ENCODE data around the gene RAD51B. TPM values are rescaled to one million over a fixed set of nuclear protein-coding genes. Genes with fewer than 3 reads are reported as not detected.

Gene RAD51B
- total RNA-seq, 1 experiment from 2014 or later, result 13.3 TPM

DNA sequence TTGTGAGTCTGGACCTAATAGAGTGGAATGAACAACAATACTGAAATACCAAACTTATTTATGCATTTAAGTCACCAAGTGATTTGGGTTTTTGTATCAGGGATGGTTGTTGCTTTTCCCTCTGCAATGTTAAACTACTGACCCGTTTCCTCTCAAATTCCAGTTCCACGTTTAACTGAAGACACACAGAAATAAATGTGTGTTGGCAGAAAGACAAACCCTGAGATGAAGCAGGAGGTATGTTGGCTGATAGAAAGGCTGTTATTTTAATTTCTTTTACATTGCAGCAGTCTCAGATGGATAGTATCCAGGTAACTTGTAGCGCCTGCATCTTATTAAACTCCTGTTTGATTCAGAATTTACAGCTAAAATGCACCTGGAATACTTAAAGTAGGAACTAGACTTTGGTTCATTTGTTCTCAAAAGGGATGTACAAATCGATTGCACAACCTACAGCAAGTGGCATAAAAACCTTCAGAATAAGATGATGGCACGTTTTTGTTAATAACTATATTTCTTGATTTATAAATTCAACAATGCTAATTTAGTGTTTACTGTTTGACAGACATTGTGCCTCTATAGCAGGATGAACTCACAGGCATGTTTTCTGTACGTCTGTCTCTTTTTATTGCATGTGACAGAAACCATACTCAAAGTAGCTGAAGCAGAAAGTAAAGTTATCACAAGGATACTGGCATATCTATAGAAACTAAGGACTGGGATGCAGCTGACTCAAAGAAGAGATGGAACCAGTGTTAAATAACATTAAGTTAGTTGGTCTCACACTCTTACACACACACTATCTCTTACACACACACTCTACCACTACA lies 567.6 kb downstream of the RAD51B start:
- H3K4me3 ChIP-seq, result no peak overlapping the region
- no peak for DNase-seq
- peaks cover 6% of the 10 kb centered on the region; the same call in 1 of the 2 replicates for H3K4me1 ChIP-seq
- no peaks in the 10 kb centered on the region for H3K27me3 ChIP-seq
- no peak overlapping the region for H3K27ac ChIP-seq
- H3K9me3 ChIP-seq (replicated peaks), result no peaks in the 10 kb centered on the region
- H3K36me3 ChIP-seq, result no peaks in the 10 kb centered on the region

DNA sequence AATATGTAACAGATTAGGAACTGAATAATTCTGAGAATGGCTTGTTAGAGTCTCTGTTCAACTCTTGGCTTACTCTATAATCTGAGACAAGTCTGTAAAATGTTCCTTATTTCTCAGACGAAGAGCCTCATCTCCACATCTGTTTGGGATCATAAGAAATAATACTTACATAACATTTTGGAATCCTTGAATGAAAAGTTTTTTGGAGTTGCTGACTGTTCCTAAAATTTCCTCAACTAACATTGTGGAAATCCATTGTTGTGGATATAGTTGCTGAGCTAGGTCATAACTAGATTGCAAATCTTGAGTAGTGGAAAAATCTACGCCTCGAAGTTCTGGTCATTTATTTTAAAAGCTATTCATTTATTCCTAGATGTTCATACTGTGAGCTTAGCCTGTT lies 570.4 kb downstream of the RAD51B start:
- Histone ChIP-seq H3K27ac (no peak overlapping the region), H3K4me1 (no peaks in the 10 kb centered on the region), H3K9me3 (replicated peaks) (no peaks in the 10 kb centered on the region), H3K4me3 (no peak overlapping the region), H3K27me3 (no peaks in the 10 kb centered on the region), H3K36me3 (no peaks in the 10 kb centered on the region)
- DNase-seq, result no peak

GRCh38 chr14:68390741-68391140 lies 571.2 kb downstream of the RAD51B start:
- Histone ChIP-seq H3K27me3 (no peaks in the 10 kb centered on the region), H3K36me3 (no peaks in the 10 kb centered on the region), H3K4me3 (no peak overlapping the region), H3K4me1 (no peaks in the 10 kb centered on the region), H3K27ac (no peak overlapping the region), H3K9me3 (replicated peaks) (no peaks in the 10 kb centered on the region)
- no peak for DNase-seq

GRCh38 chr14:68391311-68392014 lies 571.9 kb downstream of the RAD51B start:
- Histone ChIP-seq H3K27me3 (no peaks in the 10 kb centered on the region), H3K4me1 (no peaks in the 10 kb centered on the region), H3K4me3 (no peak overlapping the region), H3K27ac (no peak overlapping the region), H3K36me3 (no peaks in the 10 kb centered on the region), H3K9me3 (replicated peaks) (no peaks in the 10 kb centered on the region)
- no peak for DNase-seq

DNA sequence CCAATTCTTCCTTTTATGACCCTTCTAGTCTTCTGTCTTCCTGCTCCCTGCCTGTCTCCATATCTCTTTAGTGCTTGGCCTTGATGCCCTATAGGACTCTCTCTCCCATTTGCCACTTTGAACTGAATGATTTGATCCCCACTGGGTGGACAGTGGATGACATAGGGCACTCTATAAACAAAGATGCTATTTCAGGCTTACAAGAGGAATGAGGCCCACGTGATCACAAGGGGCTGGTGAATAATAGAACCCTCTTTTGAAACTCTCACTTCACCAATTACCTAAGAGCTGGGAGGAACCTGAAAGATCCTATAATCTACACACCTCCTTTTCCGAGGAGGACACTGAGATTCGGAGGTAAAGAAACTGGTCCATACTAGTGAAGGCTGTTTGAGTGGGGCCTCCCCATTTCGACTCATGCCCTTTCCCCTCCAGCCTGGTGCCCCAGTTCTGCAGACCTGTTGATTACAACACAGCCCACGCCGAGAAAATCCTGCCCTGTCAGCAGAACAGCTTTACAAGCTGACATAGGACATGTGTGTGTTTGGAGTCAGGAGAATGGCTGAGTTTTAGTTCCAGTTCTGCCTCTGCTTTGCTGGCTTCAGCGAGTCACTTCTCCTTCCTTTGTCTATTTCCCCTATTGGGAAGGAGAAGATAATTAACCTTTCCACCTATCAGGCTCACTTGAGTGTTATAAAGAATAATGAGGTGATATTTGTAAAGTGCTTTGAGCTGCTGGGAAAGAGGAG lies 573.0 kb downstream of the RAD51B start:
- Histone ChIP-seq H3K27ac (no peak overlapping the region), H3K27me3 (no peaks in the 10 kb centered on the region)
- no peak for DNase-seq

GRCh38 chr14:68393259-68393658 lies 573.7 kb downstream of the RAD51B start:
- Histone ChIP-seq H3K4me3 (no peak overlapping the region), H3K27me3 (no peaks in the 10 kb centered on the region), H3K36me3 (no peaks in the 10 kb centered on the region), H3K9me3 (replicated peaks) (no peaks in the 10 kb centered on the region), H3K27ac (no peak overlapping the region), H3K4me1 (peaks cover 14% of the 10 kb centered on the region)
- no peak for DNase-seq

More for the DNA sequence above, 573.0 kb downstream of the RAD51B start:
- H3K4me1 ChIP-seq, result peaks cover 7% of the 10 kb centered on the region
- no peak overlapping the region for H3K4me3 ChIP-seq
- no peaks in the 10 kb centered on the region for H3K9me3 ChIP-seq (replicated peaks)
- H3K36me3 ChIP-seq, result no peaks in the 10 kb centered on the region

GRCh38 chr14:68394118-68394763 lies 574.7 kb downstream of the RAD51B start:
- Histone ChIP-seq H3K36me3 (no peaks in the 10 kb centered on the region), H3K4me3 (no peak overlapping the region), H3K27ac (no peak overlapping the region), H3K27me3 (no peaks in the 10 kb centered on the region), H3K4me1 (peaks cover 18% of the 10 kb centered on the region), H3K9me3 (replicated peaks) (no peaks in the 10 kb centered on the region)
- no peak for DNase-seq

- Histone ChIP-seq H3K27ac (no peak overlapping the region), H3K4me1 (peaks cover 21% of the 10 kb centered on the region), H3K9me3 (replicated peaks) (no peaks in the 10 kb centered on the region), H3K27me3 (no peaks in the 10 kb centered on the region), H3K4me3 (no peak overlapping the region), H3K36me3 (no peaks in the 10 kb centered on the region)
- no peak for DNase-seq
These were observed 575.2 kb downstream of the RAD51B start for GRCh38 chr14:68394764-68395143.

DNA sequence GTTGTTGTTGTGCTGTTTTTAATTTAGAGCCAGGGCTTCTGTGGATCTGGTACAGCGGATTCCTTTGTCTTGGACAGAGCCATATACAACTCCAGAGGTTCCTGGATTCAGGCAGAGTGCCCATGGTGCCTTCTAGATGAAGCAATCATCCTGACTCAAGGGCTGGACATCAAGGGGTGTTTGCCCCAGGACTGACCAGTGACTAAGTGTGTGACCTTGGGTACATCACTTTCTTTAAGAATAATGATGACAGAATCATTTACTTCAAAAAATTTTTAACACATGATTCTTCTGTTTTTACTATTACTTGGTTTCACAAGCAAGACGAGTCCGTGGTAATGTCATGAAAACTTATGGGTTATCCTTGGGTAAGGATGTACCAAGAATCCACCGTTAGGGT lies 576.0 kb downstream of the RAD51B start:
- Histone ChIP-seq H3K4me3 (no peak overlapping the region), H3K36me3 (no peaks in the 10 kb centered on the region), H3K27me3 (no peaks in the 10 kb centered on the region), H3K4me1 (peaks cover 30% of the 10 kb centered on the region), H3K27ac (no peak overlapping the region), H3K9me3 (replicated peaks) (no peaks in the 10 kb centered on the region)
- DNase-seq, result no peak

- Histone ChIP-seq H3K36me3 (no peaks in the 10 kb centered on the region), H3K4me3 (no peak overlapping the region), H3K27ac (no peak overlapping the region), H3K9me3 (replicated peaks) (no peaks in the 10 kb centered on the region), H3K27me3 (no peaks in the 10 kb centered on the region), H3K4me1 (peaks cover 34% of the 10 kb centered on the region)
- DNase-seq, result no peak
These were observed 576.9 kb downstream of the RAD51B start for GRCh38 chr14:68396461-68396860.

GRCh38 chr14:68397371-68397811 lies 577.8 kb downstream of the RAD51B start:
- Histone ChIP-seq H3K4me1 (peaks cover 34% of the 10 kb centered on the region), H3K4me3 (no peak overlapping the region), H3K27me3 (no peaks in the 10 kb centered on the region), H3K9me3 (replicated peaks) (no peaks in the 10 kb centered on the region), H3K27ac (peak overlapping the region; percentile 47; the same call in 1 of the 2 replicates), H3K36me3 (no peaks in the 10 kb centered on the region)
- no peak for DNase-seq

- no peaks in the 10 kb centered on the region for H3K9me3 ChIP-seq (replicated peaks)
- peak; percentile 69 to 72 for DNase-seq
- H3K4me1 ChIP-seq, result peaks cover 34% of the 10 kb centered on the region
- H3K36me3 ChIP-seq, result no peaks in the 10 kb centered on the region
- no peaks in the 10 kb centered on the region for H3K27me3 ChIP-seq
- H3K4me3 ChIP-seq, result no peak overlapping the region
- peak overlapping the region; percentile 47 for H3K27ac ChIP-seq
These were observed 578.2 kb downstream of the RAD51B start for GRCh38 chr14:68397822-68398221.

DNA sequence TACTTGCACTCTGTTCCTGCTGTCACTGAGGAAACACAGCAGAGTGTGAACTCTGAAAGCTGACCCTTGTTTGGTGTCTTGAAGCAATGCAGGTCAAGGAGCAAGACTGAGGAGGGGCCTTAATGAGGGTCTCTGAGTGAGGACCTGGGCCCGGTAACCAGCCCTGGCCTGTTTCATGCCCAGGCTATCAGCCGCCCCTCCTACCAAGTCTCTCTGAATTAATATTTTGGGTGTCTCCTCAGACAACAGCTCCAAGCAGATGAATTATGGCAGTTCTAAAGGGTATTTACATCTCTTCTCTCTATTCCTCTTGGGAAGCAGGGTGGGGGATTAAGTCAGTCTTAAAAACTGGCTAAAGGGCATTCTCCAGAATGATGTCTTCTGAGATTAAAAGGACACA lies 578.8 kb downstream of the RAD51B start:
- Histone ChIP-seq H3K4me1 (peaks cover 34% of the 10 kb centered on the region), H3K36me3 (no peaks in the 10 kb centered on the region), H3K27ac (peak overlapping the region; percentile 47), H3K9me3 (replicated peaks) (no peaks in the 10 kb centered on the region), H3K4me3 (no peak overlapping the region), H3K27me3 (no peaks in the 10 kb centered on the region)
- DNase-seq, result no peak

DNA sequence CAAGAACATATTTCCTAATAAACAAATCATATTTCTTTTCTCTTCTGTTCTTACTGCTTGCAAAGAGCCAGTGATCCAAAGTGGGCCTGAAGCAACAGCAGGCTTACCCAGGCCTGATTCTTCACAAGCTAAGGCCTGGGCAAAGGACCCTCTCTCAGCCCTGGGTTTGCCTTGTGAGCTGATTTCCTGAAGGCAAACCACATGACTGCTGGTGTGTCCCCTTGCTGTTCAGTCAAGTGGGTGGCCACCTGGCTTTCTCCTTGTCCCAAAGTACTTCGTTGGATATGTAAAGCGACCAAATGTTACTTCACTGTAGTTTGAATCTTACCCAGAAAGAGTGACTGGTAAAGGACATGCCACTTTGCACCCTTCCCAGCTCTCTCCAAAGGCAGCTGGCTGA lies 580.4 kb downstream of the RAD51B start:
- peaks cover 34% of the 10 kb centered on the region for H3K4me1 ChIP-seq
- H3K9me3 ChIP-seq (replicated peaks), result no peaks in the 10 kb centered on the region
- H3K36me3 ChIP-seq, result no peaks in the 10 kb centered on the region
- no peak for DNase-seq
- H3K27ac ChIP-seq, result peak overlapping the region; percentile 23; the same call in 1 of the 2 replicates
- no peak overlapping the region for H3K4me3 ChIP-seq
- no peaks in the 10 kb centered on the region for H3K27me3 ChIP-seq

All from SJCRH30 (cell line).